ENCODE data around the gene NMNAT3. TPM values are rescaled to one million over a fixed set of nuclear protein-coding genes. Genes with fewer than 3 reads are reported as not detected.
"Not testable (repeated sequence)": the region's sequence is repeated elsewhere in the genome, so short reads cannot be mapped to it uniquely, and the experiment has no call there.

NMNAT3 gene
- total RNA-seq, 1 experiment from 2014 or later: 4.6 TPM

GRCh38 chr3:139585820-139586219 is 92.0 kb downstream of the NMNAT3 start:
- Mint-ChIP-seq H3K36me3 (no peaks in the 10 kb centered on the region), H3K4me1 (peaks cover 6% of the 10 kb centered on the region), H3K4me3 (no peak overlapping the region), H3K27ac (no peak overlapping the region), H3K27me3 (ENCODE audit: low read depth) (no peaks in the 10 kb centered on the region), H3K9me3 (0 out of 2 replicates have a peak, but pooled peaks cover 4% of the 10 kb centered on the region)
- ATAC-seq: no peak
- POLR2A ChIA-PET: no interaction called here
- TF ChIP-seq ATF6 (CRISPR knock-in tag; IDR thresholded peaks at IDR 0.05): no peak
- TF ChIP-seq JUN (CRISPR knock-in tag; IDR thresholded peaks at IDR 0.05): no peak
- no peak for TF ChIP-seq NFYB (CRISPR knock-in tag; conservative IDR thresholded peaks at IDR 0.05; ENCODE audit: low read depth)
- no peak for TF ChIP-seq ERG (CRISPR knock-in tag; IDR thresholded peaks at IDR 0.05)
- TF ChIP-seq SOX15 (CRISPR knock-in tag; IDR thresholded peaks at IDR 0.05): no peak
- TF ChIP-seq RELA (CRISPR knock-in tag; IDR thresholded peaks at IDR 0.05; ENCODE audit: borderline replicate concordance): no peak
- no peak for TF ChIP-seq SMAD3 (CRISPR knock-in tag; IDR thresholded peaks at IDR 0.05; ENCODE audit: borderline replicate concordance)
- TF ChIP-seq SP1 (CRISPR knock-in tag; conservative IDR thresholded peaks at IDR 0.05): no peak
- no peak for TF ChIP-seq KAT7 (CRISPR knock-in tag; IDR thresholded peaks at IDR 0.05; ENCODE audit: borderline replicate concordance)
- no peak for TF ChIP-seq PREB (CRISPR knock-in tag; IDR thresholded peaks at IDR 0.05; ENCODE audit: borderline replicate concordance)
- no peak for TF ChIP-seq IRF2 (CRISPR knock-in tag; IDR thresholded peaks at IDR 0.05; ENCODE audit: borderline replicate concordance, low read depth)
- no peak for TF ChIP-seq ZNF317 (CRISPR knock-in tag; IDR thresholded peaks at IDR 0.05; ENCODE audit: borderline replicate concordance, low read depth)
- no peak for DNase-seq (ENCODE audit: low spot score)
- CTCF ChIA-PET: interaction anchor here (1.6 kb wide), 1 partner anchor 350 kb away, joined by 4 read pairs; no protein-coding TSS in a partner anchor

GRCh38 chr3:139583651-139584050 is 94.1 kb downstream of the NMNAT3 start:
- H3K4me3 Mint-ChIP-seq; H3K36me3 Mint-ChIP-seq; CTCF ChIA-PET; H3K9me3 Mint-ChIP-seq; DNase-seq (ENCODE audit: low spot score); H3K4me1 Mint-ChIP-seq; ATAC-seq; POLR2A ChIA-PET; H3K27me3 Mint-ChIP-seq (ENCODE audit: low read depth); H3K27ac Mint-ChIP-seq: not testable (repeated sequence)

- no peak for ATAC-seq
- H3K9me3 Mint-ChIP-seq: no peaks in the 10 kb centered on the region
- H3K27ac Mint-ChIP-seq: peak overlapping the region; percentile 16; the same call in 1 of the 2 replicates
- TF ChIP-seq ERG (CRISPR knock-in tag; IDR thresholded peaks at IDR 0.05) (no peak), MXD4 (CRISPR knock-in tag; IDR thresholded peaks at IDR 0.05; ENCODE audit: borderline replicate concordance) (no peak), ZNF416 (CRISPR knock-in tag; IDR thresholded peaks at IDR 0.05) (no peak), GTF2I (CRISPR knock-in tag; conservative IDR thresholded peaks at IDR 0.05) (no peak), ZBTB43 (CRISPR knock-in tag; IDR thresholded peaks at IDR 0.05) (no peak), MLX (CRISPR knock-in tag; IDR thresholded peaks at IDR 0.05) (no peak), ZBTB21 (CRISPR knock-in tag; IDR thresholded peaks at IDR 0.05; ENCODE audit: borderline replicate concordance) (no peak), NR2C2 (CRISPR knock-in tag; IDR thresholded peaks at IDR 0.05) (no peak), NFATC4 (CRISPR knock-in tag; IDR thresholded peaks at IDR 0.05) (no peak), HMGXB4 (CRISPR knock-in tag; IDR thresholded peaks at IDR 0.05) (no peak), SMAD4 (CRISPR knock-in tag; IDR thresholded peaks at IDR 0.05) (no peak)
- no peak for DNase-seq (ENCODE audit: low spot score)
- H3K27me3 Mint-ChIP-seq (ENCODE audit: low read depth): no peaks in the 10 kb centered on the region
- no peak overlapping the region for H3K4me3 Mint-ChIP-seq
- H3K36me3 Mint-ChIP-seq: no peaks in the 10 kb centered on the region
- H3K4me1 Mint-ChIP-seq: peaks cover 10% of the 10 kb centered on the region
- ChIA-PET CTCF (no interaction called here), POLR2A (no interaction called here)
Observed at GRCh38 chr3:139578783-139579182, 99.0 kb downstream of the NMNAT3 start.

All from WTC11 (cell line).